ENCODE data around the gene GRIN2B.

DNA sequence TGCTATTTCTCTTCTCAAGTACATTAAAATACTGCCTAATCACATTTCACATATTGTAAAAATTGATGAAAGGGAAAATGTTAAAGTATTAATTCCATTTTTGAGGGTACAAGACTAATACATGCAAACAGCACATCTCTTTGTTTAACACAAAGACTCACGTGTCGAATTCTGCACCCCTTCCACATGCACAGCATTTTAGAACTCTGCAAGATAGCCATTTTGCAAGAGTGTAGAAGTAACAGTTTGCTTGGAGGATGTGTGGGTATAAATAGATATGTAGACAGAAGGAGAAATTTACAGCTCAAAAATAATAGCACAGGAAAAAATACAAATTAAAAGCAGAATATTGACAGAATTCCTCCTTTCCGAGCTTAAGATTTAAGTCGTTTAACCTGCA, 2.5 kb downstream of the GRIN2B start:
- TF ChIP-seq, protein P1, sequence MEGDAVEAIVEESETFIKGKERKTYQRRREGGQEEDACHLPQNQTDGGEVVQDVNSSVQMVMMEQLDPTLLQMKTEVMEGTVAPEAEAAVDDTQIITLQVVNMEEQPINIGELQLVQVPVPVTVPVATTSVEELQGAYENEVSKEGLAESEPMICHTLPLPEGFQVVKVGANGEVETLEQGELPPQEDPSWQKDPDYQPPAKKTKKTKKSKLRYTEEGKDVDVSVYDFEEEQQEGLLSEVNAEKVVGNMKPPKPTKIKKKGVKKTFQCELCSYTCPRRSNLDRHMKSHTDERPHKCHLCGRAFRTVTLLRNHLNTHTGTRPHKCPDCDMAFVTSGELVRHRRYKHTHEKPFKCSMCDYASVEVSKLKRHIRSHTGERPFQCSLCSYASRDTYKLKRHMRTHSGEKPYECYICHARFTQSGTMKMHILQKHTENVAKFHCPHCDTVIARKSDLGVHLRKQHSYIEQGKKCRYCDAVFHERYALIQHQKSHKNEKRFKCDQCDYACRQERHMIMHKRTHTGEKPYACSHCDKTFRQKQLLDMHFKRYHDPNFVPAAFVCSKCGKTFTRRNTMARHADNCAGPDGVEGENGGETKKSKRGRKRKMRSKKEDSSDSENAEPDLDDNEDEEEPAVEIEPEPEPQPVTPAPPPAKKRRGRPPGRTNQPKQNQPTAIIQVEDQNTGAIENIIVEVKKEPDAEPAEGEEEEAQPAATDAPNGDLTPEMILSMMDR (conservative IDR thresholded peaks at IDR 0.05 in 1 of 2, IDR thresholded peaks at IDR 0.05 in 1 of 2; ENCODE audit: low read depth in 1 of 2, low read length in 2 of 2): no peak
- no peak for TF ChIP-seq EZH2 (IDR thresholded peaks at IDR 0.05; ENCODE audit: low read length, missing control alignments)

Measured in fibroblast of lung (primary cell).